SK-N-SH treated with all-trans-retinoic acid at 6 μM for 48 hours (cell line): ENCODE data around the gene GABBR2.

Experiments
- ATAC-seq: fragments of 200-7000 bp; cut with Tn5 transposase; 3 replicates; pipeline ENCODE4 v1.9.1; 2020; ENCODE audit warnings: mild to moderate bottlenecking, moderate library complexity
- ARNTL ChIP-seq: fragments of 450-650 bp; formaldehyde crosslinking; IDR thresholded peaks from 2 replicates; pipeline ENCODE4 v1.5.0; 2020; ENCODE audit warnings: low read depth, mild to moderate bottlenecking, moderate library complexity, borderline replicate concordance
- BACH2 ChIP-seq: fragments of 250-450 bp; sonication (Bioruptor Pico); IDR thresholded peaks from 2 replicates; pipeline ENCODE4 v1.9.0; 2021; ENCODE audit warnings: mild to moderate bottlenecking, borderline replicate concordance
- CREB5 ChIP-seq: fragments of 250-450 bp; sonication (Bioruptor Pico); IDR thresholded peaks from 2 replicates; pipeline ENCODE4 v1.5.1; 2020; ENCODE audit warnings: low read depth, mild to moderate bottlenecking, moderate library complexity
- CSDC2 ChIP-seq: fragments of 250-450 bp; sonication (Bioruptor Pico); IDR thresholded peaks from 2 replicates; pipeline ENCODE4 v1.5.0; 2020; ENCODE audit warnings: mild to moderate bottlenecking, moderate library complexity
- ESRRG ChIP-seq: fragments of 250-450 bp; sonication (Bioruptor Pico); IDR thresholded peaks from 2 replicates; pipeline ENCODE4 v1.6.1; 2021; ENCODE audit warnings: mild to moderate bottlenecking
- GLIS3 ChIP-seq: fragments of 250-450 bp; sonication (Bioruptor Pico); IDR thresholded peaks from 2 replicates; pipeline ENCODE4 v1.5.0; 2020; ENCODE audit warnings: mild to moderate bottlenecking, moderate library complexity
- ISL1 ChIP-seq: fragments of 250-450 bp; sonication (Bioruptor Pico); IDR thresholded peaks from 2 replicates; pipeline ENCODE4 v2.1.2; 2022; ENCODE audit warnings: mild to moderate bottlenecking, moderate library complexity
- OSR1 ChIP-seq: fragments of 250-450 bp; sonication (Bioruptor Pico); IDR thresholded peaks from 2 replicates; pipeline ENCODE4 v1.8.0; 2022; ENCODE audit warnings: moderate library complexity, mild to moderate bottlenecking, inconsistent platforms
- PPARA ChIP-seq: fragments of 250-450 bp; sonication (Bioruptor Pico); IDR thresholded peaks from 2 replicates; pipeline ENCODE4 v1.5.0; 2020; ENCODE audit warnings: mild to moderate bottlenecking, borderline replicate concordance
- RARB ChIP-seq: fragments of 250-450 bp; sonication (Bioruptor Pico); IDR thresholded peaks from 2 replicates; pipeline ENCODE4 v1.8.0; 2021; ENCODE audit warnings: mild to moderate bottlenecking, moderate library complexity
- SNAI2 ChIP-seq: fragments of 250-450 bp; sonication (Bioruptor Pico); IDR thresholded peaks from 2 replicates; pipeline ENCODE4 v1.5.0; 2020; ENCODE audit warnings: mild to moderate bottlenecking, moderate library complexity
- TCF4 ChIP-seq: fragments of 250-450 bp; sonication (Bioruptor Pico); IDR thresholded peaks from 2 replicates; pipeline ENCODE4 v1.8.0; 2021; ENCODE audit warnings: mild to moderate bottlenecking, moderate library complexity, borderline replicate concordance
- TOX ChIP-seq: fragments of 250-450 bp; sonication (Bioruptor Pico); IDR thresholded peaks from 2 replicates; pipeline ENCODE4 v1.8.0; 2021; ENCODE audit warnings: mild to moderate bottlenecking, moderate library complexity, borderline replicate concordance
- ZC3H10 ChIP-seq: fragments of 250-450 bp; sonication (Bioruptor Pico); IDR thresholded peaks from 2 replicates; pipeline ENCODE4 v1.5.1; 2021; ENCODE audit warnings: mild to moderate bottlenecking, moderate library complexity
- ZFP3 ChIP-seq: fragments of 250-450 bp; sonication (Bioruptor Pico); IDR thresholded peaks from 2 replicates; pipeline ENCODE4 v1.5.0; 2020; ENCODE audit warnings: mild to moderate bottlenecking, moderate library complexity
- ZNF70 ChIP-seq: fragments of 450-650 bp; formaldehyde crosslinking; IDR thresholded peaks from 2 replicates; pipeline ENCODE4 v1.5.0; 2020; ENCODE audit warnings: mild to moderate bottlenecking, moderate library complexity
- ZNF8 ChIP-seq: fragments of 450-650 bp; formaldehyde crosslinking; IDR thresholded peaks from 2 replicates; pipeline ENCODE4 v1.5.0; 2020; ENCODE audit warnings: mild to moderate bottlenecking, moderate library complexity
- TF ChIP-seq, protein P1 (sequence below): fragments of 250-450 bp; sonication (Bioruptor Pico); IDR thresholded peaks from 2 replicates; pipeline ENCODE4 v1.5.0; 2020; ENCODE audit warnings: mild to moderate bottlenecking, moderate library complexity
- TF ChIP-seq, protein P2 (sequence below): fragments of 250-450 bp; sonication (Bioruptor Pico); IDR thresholded peaks from 2 replicates; pipeline ENCODE4 v1.5.1; 2021; ENCODE audit warnings: mild to moderate bottlenecking, moderate library complexity
- TF ChIP-seq, protein P3 (sequence below): fragments of 250-450 bp; sonication (Bioruptor Pico); IDR thresholded peaks from 2 replicates; pipeline ENCODE4 v1.8.0; 2021; ENCODE audit warnings: low read depth, mild to moderate bottlenecking, moderate library complexity, borderline replicate concordance

Gene GABBR2

DNA sequence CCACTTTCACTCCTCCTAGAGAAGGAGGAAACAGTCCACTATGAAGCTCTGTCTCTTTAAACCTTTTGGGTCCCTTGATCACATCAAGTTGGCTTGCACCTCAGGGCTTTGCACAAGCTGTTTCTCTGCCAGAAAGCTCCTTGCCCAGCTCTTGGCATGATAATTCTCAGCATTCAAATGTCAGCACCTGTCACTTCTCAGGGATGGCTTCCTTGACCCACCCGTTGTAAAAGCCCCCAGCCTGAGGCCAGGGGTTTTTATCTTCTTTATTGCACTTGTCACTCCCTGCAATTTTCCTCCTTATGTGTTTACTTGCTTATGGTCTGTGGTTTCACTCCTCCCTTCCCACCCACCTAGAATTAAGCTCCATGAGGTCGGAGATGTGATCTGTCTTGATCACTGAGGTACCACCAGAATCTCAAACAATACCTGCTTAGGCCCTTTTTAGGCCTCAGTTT lies 252.6 kb downstream of the GABBR2 start:
- TF ChIP-seq ZNF8 = no peak
- TF ChIP-seq ZNF70 = no peak
- no peak for TF ChIP-seq BACH2 (CRISPR knock-in tag)
- no peak for TF ChIP-seq OSR1 (CRISPR knock-in tag)
- TF ChIP-seq, all 23 proteins: peak for 0
- no peak for ATAC-seq

DNA sequence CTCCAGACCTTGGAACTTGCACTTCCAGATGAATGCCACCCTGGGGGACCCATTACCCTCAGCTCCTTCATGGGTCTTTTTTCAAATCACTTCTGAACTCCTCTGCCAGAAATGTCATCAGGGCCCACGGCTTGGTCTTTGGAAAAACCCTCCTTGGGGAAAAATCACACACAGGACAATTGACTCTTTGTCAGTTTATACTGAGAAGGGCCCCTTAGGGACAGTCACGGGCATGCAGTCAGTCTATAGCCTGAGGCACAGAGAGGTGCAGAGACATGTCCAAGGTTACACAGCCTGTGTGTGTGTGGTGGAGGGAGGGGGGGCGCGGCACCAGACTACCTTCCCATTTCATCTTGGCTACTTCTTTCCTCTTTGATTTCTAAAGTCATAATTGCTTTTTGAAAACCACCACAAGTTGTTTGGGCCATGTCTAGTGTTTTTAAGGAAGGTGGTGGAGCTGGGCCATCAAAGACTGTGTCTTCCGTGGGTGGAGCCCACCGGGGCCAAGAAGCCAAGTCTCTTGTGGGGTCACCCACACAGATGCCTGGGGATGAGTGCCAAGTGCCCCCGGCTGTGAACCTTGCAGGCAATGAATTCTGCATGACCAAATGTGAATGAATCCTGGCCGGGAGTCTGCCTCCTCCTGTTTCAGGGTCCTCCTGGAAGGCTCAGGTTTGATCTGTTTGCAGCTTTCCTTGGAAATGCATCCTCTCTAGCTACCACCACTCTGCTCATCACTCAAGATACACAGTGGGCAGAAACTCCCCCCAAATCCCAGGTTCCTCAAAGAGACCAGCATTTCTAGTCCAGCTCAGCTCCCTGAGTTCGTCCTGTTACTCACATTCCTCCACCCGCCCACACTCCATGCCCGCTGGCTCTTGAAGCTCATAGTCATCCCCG lies 253.2 kb downstream of the GABBR2 start:
- TF ChIP-seq RARB (CRISPR knock-in tag) = no peak
- TF ChIP-seq TCF4 (CRISPR knock-in tag) = no peak
- TF ChIP-seq TOX (CRISPR knock-in tag) = no peak
- no peak for TF ChIP-seq PPARA (CRISPR knock-in tag)
- TF ChIP-seq, protein P1, sequence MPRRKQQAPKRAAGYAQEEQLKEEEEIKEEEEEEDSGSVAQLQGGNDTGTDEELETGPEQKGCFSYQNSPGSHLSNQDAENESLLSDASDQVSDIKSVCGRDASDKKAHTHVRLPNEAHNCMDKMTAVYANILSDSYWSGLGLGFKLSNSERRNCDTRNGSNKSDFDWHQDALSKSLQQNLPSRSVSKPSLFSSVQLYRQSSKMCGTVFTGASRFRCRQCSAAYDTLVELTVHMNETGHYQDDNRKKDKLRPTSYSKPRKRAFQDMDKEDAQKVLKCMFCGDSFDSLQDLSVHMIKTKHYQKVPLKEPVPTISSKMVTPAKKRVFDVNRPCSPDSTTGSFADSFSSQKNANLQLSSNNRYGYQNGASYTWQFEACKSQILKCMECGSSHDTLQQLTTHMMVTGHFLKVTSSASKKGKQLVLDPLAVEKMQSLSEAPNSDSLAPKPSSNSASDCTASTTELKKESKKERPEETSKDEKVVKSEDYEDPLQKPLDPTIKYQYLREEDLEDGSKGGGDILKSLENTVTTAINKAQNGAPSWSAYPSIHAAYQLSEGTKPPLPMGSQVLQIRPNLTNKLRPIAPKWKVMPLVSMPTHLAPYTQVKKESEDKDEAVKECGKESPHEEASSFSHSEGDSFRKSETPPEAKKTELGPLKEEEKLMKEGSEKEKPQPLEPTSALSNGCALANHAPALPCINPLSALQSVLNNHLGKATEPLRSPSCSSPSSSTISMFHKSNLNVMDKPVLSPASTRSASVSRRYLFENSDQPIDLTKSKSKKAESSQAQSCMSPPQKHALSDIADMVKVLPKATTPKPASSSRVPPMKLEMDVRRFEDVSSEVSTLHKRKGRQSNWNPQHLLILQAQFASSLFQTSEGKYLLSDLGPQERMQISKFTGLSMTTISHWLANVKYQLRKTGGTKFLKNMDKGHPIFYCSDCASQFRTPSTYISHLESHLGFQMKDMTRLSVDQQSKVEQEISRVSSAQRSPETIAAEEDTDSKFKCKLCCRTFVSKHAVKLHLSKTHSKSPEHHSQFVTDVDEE (CRISPR knock-in tag) = no peak
- no peak for TF ChIP-seq ESRRG
- TF ChIP-seq ISL1 (CRISPR knock-in tag) = no peak
- ATAC-seq = no peak

- ATAC-seq = no peak; the same call in 1 of the 3 replicates
- TF ChIP-seq ZC3H10 (no peak), ZNF8 (peak; percentile 39; the same call in 1 of the 2 replicates)
- TF ChIP-seq, all 23 proteins: peak for 1
Measured at GRCh38 chr9:98453589-98454311, 255.0 kb downstream of the GABBR2 start.

GRCh38 chr9:98451576-98451975 lies 257.2 kb downstream of the GABBR2 start:
- ATAC-seq = no peak
- no peak for TF ChIP-seq CREB5 (CRISPR knock-in tag)
- TF ChIP-seq, all 23 proteins: peak for 0

DNA sequence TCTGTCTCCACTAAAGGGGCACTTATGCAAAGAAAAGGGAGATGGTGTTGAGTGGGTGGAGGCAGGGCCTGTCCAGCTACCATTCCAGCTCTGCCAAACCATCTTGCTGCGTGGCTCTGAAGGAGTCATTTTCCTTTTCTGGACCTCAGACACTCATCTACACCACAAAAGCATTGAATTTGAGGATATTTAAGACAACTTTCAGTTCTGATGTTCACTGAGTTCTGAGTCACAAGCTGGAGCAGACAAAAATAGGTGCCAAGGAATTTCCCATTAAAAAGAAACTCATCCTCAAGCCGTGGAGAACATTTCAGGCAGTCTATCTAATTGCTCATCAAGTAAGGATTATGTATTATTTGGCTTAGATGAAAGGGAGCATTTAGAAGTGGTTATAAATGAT lies 258.2 kb downstream of the GABBR2 start:
- TF ChIP-seq CSDC2 (CRISPR knock-in tag) (no peak), TCF4 (CRISPR knock-in tag) (no peak), PPARA (CRISPR knock-in tag) (no peak), CREB5 (CRISPR knock-in tag) (no peak), TOX (CRISPR knock-in tag) (no peak)
- ATAC-seq = no peak

- no peak for ATAC-seq
- TF ChIP-seq ARNTL (CRISPR knock-in tag) = no peak
- TF ChIP-seq ZFP3 = no peak
Measured at GRCh38 chr9:98449871-98450270, 258.9 kb downstream of the GABBR2 start.

GRCh38 chr9:98445576-98445975 lies 263.2 kb downstream of the GABBR2 start:
- no peak for ATAC-seq
- TF ChIP-seq GLIS3 (CRISPR knock-in tag) = no peak
- TF ChIP-seq RARB (CRISPR knock-in tag) = no peak
- no peak for TF ChIP-seq ISL1 (CRISPR knock-in tag)
- no peak for TF ChIP-seq SNAI2 (CRISPR knock-in tag)
- TF ChIP-seq, protein P2, sequence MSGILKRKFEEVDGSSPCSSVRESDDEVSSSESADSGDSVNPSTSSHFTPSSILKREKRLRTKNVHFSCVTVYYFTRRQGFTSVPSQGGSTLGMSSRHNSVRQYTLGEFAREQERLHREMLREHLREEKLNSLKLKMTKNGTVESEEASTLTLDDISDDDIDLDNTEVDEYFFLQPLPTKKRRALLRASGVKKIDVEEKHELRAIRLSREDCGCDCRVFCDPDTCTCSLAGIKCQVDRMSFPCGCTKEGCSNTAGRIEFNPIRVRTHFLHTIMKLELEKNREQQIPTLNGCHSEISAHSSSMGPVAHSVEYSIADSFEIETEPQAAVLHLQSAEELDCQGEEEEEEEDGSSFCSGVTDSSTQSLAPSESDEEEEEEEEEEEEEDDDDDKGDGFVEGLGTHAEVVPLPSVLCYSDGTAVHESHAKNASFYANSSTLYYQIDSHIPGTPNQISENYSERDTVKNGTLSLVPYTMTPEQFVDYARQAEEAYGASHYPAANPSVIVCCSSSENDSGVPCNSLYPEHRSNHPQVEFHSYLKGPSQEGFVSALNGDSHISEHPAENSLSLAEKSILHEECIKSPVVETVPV = no peak
- TF ChIP-seq, protein P3, sequence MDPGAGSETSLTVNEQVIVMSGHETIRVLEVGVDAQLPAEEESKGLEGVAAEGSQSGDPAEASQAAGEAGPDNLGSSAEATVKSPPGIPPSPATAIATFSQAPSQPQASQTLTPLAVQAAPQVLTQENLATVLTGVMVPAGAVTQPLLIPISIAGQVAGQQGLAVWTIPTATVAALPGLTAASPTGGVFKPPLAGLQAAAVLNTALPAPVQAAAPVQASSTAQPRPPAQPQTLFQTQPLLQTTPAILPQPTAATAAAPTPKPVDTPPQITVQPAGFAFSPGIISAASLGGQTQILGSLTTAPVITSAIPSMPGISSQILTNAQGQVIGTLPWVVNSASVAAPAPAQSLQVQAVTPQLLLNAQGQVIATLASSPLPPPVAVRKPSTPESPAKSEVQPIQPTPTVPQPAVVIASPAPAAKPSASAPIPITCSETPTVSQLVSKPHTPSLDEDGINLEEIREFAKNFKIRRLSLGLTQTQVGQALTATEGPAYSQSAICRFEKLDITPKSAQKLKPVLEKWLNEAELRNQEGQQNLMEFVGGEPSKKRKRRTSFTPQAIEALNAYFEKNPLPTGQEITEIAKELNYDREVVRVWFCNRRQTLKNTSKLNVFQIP = no peak
- no peak for TF ChIP-seq ZNF70
